Astrocyte of the spinal cord (primary cell): ENCODE data around the gene TBL3.

ENCODE experiments used
- DNase-seq: peaks from one replicate; pipeline ENCODE4 v3.0.0; 2011; ENCODE audit warnings: low read depth, low spot score
- H3K4me3 ChIP-seq: 2 replicates; pipeline ENCODE4 v1.5.1; 2011; ENCODE audit warnings: low read depth, mild to moderate bottlenecking, low read length, moderate library complexity
- CTCF ChIP-seq: IDR thresholded peaks from 2 replicates; pipeline ENCODE4 v1.5.1; 2012; ENCODE audit warnings: low read depth, mild to moderate bottlenecking, low read length, inconsistent platforms
- in situ Hi-C: cut with HindIII; loops from 2 replicates; pipeline ENCODE4 v1.10.0; 2017; ENCODE audit warnings: low sequenced_read_pairs

TBL3 gene

DNA sequence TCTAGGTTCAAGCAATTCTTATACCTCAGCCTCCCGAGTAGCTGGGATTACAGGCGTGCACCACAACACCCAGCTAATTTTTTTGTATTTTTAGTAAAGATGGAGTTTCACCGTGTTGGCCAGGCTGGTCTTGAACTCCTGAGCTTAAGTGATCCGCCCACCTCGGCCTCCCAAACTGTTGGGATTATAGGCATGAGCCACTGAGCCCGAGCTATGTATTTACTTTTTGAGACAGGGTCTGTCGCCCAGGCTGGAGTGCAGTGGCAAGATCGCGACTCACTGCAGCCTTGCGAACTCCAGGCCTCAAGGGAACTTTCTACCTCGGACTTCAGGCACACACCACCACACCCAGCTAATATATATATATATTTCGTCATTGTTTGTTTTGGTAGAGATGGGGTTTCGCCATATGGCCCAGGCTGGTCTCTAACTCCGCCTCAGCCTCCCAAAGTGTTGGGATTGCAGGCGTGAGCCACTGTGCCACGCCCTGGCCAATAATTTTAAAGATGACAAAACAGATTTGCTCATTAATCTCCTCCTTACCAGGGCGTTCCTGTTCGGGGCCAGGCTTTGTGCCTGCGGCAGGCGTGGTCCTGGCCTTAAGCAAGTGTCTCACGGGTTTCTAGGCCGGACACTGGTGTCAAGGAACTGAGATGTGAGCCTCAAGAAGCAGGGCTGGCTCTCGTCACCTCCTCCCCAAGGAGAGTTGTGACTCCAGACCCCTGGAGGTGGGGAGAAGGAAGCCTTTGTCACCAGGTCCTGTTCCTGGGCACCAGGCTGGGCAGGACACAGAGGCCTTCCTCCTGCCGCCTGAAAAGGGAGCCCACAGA, 43.5 kb downstream of the TBL3 start:
- no peak overlapping the region for H3K4me3 ChIP-seq
- DNase-seq, result no peak
- TF ChIP-seq CTCF, result no peak
- in situ Hi-C loops, result no loop called here

DNA sequence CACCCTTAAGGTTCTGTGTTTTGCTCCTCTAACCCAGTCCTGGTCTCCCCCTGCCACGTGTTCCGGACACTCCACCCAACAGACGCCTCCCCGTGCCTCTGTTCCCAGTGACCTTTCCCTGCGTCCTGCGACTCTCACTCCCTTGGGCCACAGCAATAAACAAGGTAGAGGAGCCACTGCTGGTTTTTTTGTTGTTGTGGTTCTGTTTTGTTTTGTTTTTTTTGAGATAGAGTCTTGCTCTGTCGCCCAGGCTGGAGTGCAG, 44.0 kb downstream of the TBL3 start:
- DNase-seq, result no peak
- H3K4me3 ChIP-seq, result no peak overlapping the region
- no peak for TF ChIP-seq CTCF
- in situ Hi-C loops, result no loop called here

GRCh38 chr16:2016407-2016922, 44.6 kb downstream of the TBL3 start:
- DNase-seq, result no peak
- no peak overlapping the region for H3K4me3 ChIP-seq
- peak; percentile 62 for TF ChIP-seq CTCF
- in situ Hi-C loops, result no loop called here

DNA sequence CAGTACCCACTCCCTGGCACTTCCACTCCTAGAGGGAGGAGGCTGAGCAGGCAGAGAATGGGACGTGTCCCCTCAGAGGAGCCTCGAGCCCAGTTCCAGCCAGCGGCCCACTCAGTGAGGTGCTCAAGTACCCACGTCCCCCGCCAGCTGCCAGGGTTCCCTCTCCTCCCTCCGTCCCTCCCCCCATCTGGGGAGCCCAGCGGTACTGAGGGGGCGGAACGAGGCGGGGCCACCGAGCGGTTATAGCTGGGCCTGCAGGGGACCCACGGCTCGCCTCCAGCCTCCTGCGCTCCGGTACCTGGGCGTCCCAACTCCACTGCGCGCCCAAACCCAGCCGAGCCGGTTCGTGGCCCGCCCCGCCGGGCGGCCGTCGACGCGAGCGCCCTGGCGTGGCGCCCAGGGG, 47.7 kb downstream of the TBL3 start, which contains the start of gene NPW:
Gene NPW (plus strand): TSS at position 268 of the 403 bp plus-strand sequence.
- H3K4me3 ChIP-seq, result no peak within 1 kb of the TSS
- TF ChIP-seq CTCF, result no peak
- no peak for DNase-seq
- in situ Hi-C loops, result no loop called here

- H3K4me3 ChIP-seq, result no peak overlapping the region
- DNase-seq, result no peak
- in situ Hi-C loops, result no loop called here
- no peak for TF ChIP-seq CTCF
Observed at GRCh38 chr16:2019921-2020831, 48.3 kb downstream of the TBL3 start.

GRCh38 chr16:2022723-2023091, 50.9 kb downstream of the TBL3 start:
- DNase-seq, result no peak
- peak overlapping the region; percentile 34 for H3K4me3 ChIP-seq

More at GRCh38 chr16:2022723-2023091, 50.9 kb downstream of the TBL3 start:
- no peak for TF ChIP-seq CTCF
- in situ Hi-C loops, result no loop called here
